ENCODE results near the gene CEL.

DNA sequence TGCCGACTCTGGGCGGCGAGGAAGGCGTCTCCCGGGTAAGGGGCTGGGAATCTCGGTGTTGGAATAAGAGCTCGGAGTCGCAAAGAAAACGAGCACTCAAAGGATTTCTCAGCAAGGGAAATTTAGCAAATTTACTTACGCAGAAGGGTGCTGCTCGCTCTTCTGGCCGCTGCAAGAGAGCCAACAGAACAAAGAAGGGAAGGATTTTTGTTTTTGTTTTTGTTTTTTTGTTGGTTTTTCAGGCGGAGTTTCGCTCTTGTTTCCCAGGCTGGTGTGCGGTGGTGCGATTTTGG lies 30.7 kb upstream of the CEL start:
- TF ChIP-seq FOXM1 (IDR thresholded peaks at IDR 0.05; ENCODE audit: borderline replicate concordance), result no peak
- no peak for TF ChIP-seq BHLHE40 (IDR thresholded peaks at IDR 0.05; ENCODE audit: borderline replicate concordance)
- TF ChIP-seq LEF1 (IDR thresholded peaks at IDR 0.05; ENCODE audit: borderline replicate concordance), result no peak
- no peak for TF ChIP-seq SP1 (IDR thresholded peaks at IDR 0.05)
- no peak for TF ChIP-seq TARDBP (IDR thresholded peaks at IDR 0.05)
- TF ChIP-seq FOXK2 (IDR thresholded peaks at IDR 0.05), result no peak
- no peak for TF ChIP-seq FOXA1 (IDR thresholded peaks at IDR 0.05)
- TF ChIP-seq SUZ12 (IDR thresholded peaks at IDR 0.05), result no peak
- TF ChIP-seq, protein P1, sequence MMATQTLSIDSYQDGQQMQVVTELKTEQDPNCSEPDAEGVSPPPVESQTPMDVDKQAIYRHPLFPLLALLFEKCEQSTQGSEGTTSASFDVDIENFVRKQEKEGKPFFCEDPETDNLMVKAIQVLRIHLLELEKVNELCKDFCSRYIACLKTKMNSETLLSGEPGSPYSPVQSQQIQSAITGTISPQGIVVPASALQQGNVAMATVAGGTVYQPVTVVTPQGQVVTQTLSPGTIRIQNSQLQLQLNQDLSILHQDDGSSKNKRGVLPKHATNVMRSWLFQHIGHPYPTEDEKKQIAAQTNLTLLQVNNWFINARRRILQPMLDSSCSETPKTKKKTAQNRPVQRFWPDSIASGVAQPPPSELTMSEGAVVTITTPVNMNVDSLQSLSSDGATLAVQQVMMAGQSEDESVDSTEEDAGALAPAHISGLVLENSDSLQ (IDR thresholded peaks at IDR 0.05), result no peak
